H1 (cell line): ENCODE data around the gene TMEM151B. TPM values are rescaled to one million over a fixed set of nuclear protein-coding genes. Genes with fewer than 3 reads are reported as not detected.

Experiments used
- CTCF ChIA-PET: fragments of 300-600 bp; sonication (Branson Sonifier 250); formaldehyde crosslinking; loops from one replicate; lab custom pipeline; 2021; ENCODE audit not compliant: partially characterized antibody; lab: Charles Lee
- POLR2A ChIA-PET: fragments of 300-600 bp; sonication (Branson Sonifier 250); formaldehyde crosslinking; loops from one replicate; lab custom pipeline; 2021; ENCODE audit warnings: inconsistent platforms; ENCODE audit not compliant: partially characterized antibody; lab: Charles Lee
- DNase-seq, 2 experiments: peaks; one replicate each; pipeline versions ENCODE4 v3.0.0 to v3.0.0-alpha.2; 2010 to 2022; ENCODE audit warnings: low spot score in 2 of 2, low read depth in 1 of 2, mixed read lengths in 1 of 2
- FAIRE-seq: peaks from 2 replicates; lab custom pipeline; 2011; peaks lifted over from hg19 to GRCh38; lab: Jason Lieb, UNC
- H2AFZ ChIP-seq: 2 replicates; pipeline ENCODE4 v1.8.1; 2012; ENCODE audit warnings: low read length, inconsistent platforms
- H2AK5ac ChIP-seq: 2 replicates; pipeline ENCODE4 v1.6.1; 2013; ENCODE audit warnings: low read depth, low read length
- H2BK120ac ChIP-seq: replicated peaks from 2 replicates; pipeline ENCODE3; 2013; ENCODE audit warnings: low read depth, low read length, inconsistent platforms
- H2BK12ac ChIP-seq: 2 replicates; pipeline ENCODE4 v1.6.1; 2013; ENCODE audit warnings: low read depth, low read length
- H2BK15ac ChIP-seq: 2 replicates; pipeline ENCODE4 v1.6.1; 2013; ENCODE audit warnings: low read length
- H2BK20ac ChIP-seq: 2 replicates; pipeline ENCODE4 v1.6.1; 2013; ENCODE audit warnings: low read length
- H2BK5ac ChIP-seq: 2 replicates; pipeline ENCODE4 v1.6.1; 2013; ENCODE audit warnings: low read depth, low read length
- H3K14ac ChIP-seq: 2 replicates; pipeline ENCODE4 v1.6.1; 2013; ENCODE audit warnings: inconsistent platforms; ENCODE audit not compliant: insufficient read length
- H3K18ac ChIP-seq: 2 replicates; pipeline ENCODE4 v1.6.1; 2013; ENCODE audit warnings: low read length; ENCODE audit errors: extremely low read depth
- H3K23ac ChIP-seq: 2 replicates; pipeline ENCODE4 v1.6.1; 2013; ENCODE audit warnings: inconsistent platforms; ENCODE audit not compliant: insufficient read length
- H3K23me2 ChIP-seq: 2 replicates; pipeline ENCODE4 v1.6.1; 2013; ENCODE audit warnings: low read depth, low read length
- H3K27ac ChIP-seq: 2 replicates; pipeline ENCODE4 v1.6.1; 2011; ENCODE audit warnings: low read depth, low read length, inconsistent platforms
- H3K27me3 ChIP-seq, 4 experiments: replicated peaks in 1 of 4; 1 replicate in 1 of 4; 2 replicates in 3 of 4; pipeline versions ENCODE4 v1.6.1 to v1.8.1; 2011 to 2013; ENCODE audit warnings: low read length in 3 of 4, mild to moderate bottlenecking in 3 of 4, inconsistent platforms in 2 of 4, mixed read lengths in 2 of 4, moderate library complexity in 1 of 4; ENCODE audit not compliant: control insufficient read depth in 3 of 4, insufficient read depth in 3 of 4; ENCODE audit errors: extremely low read depth in 1 of 4
- H3K36me3 ChIP-seq, 4 experiments: 2 replicates each; pipeline versions ENCODE4 v1.6.1 to v1.8.1; 2011 to 2013; ENCODE audit warnings: mild to moderate bottlenecking in 4 of 4, low read length in 3 of 4, moderate library complexity in 2 of 4, control low read depth in 1 of 4, inconsistent platforms in 1 of 4; ENCODE audit not compliant: insufficient read depth in 4 of 4, control insufficient read depth in 2 of 4
- H3K4ac ChIP-seq: replicated peaks from 2 replicates; pipeline ENCODE3; 2013; ENCODE audit warnings: low read length, low read depth, mixed read lengths, inconsistent platforms; ENCODE audit not compliant: insufficient read length
- H3K4me1 ChIP-seq, 4 experiments: replicated peaks in 1 of 4; 1 replicate in 1 of 4; 2 replicates in 3 of 4; pipeline versions ENCODE4 v1.6.1 to v1.8.1; 2011 to 2013; ENCODE audit warnings: low read length in 3 of 4, inconsistent platforms in 2 of 4, mixed read lengths in 1 of 4; ENCODE audit not compliant: insufficient read depth in 4 of 4, control insufficient read depth in 3 of 4
- H3K4me2 ChIP-seq, 2 experiments: 2 replicates each; pipeline versions ENCODE4 v1.6.1 to v1.8.1; 2011 to 2013; ENCODE audit warnings: low read depth in 2 of 2, low read length in 2 of 2, control low read depth in 1 of 2, inconsistent platforms in 1 of 2, mild to moderate bottlenecking in 1 of 2; ENCODE audit not compliant: insufficient read depth in 1 of 2
- H3K4me3 ChIP-seq, 4 experiments: fragments of 200-600, 300-600 bp in 1 of 4; sonication (generic), shearing (Covaris generic), sonication (Bioruptor Twin) in 1 of 4; 2 replicates each; pipeline versions ENCODE4 v1.5.1 to v1.8.1; 2011 to 2016; ENCODE audit warnings: low read length in 4 of 4, low read depth in 3 of 4, control low read depth in 2 of 4, inconsistent platforms in 2 of 4, mild to moderate bottlenecking in 2 of 4, mixed read lengths in 1 of 4, moderate library complexity in 1 of 4; ENCODE audit not compliant: insufficient read depth in 2 of 4; ENCODE audit errors: extremely low read depth in 1 of 4
- H3K56ac ChIP-seq: replicated peaks from 2 replicates; pipeline ENCODE3; 2013; ENCODE audit warnings: low read depth, mild to moderate bottlenecking, mixed read lengths, low read length, inconsistent platforms; ENCODE audit not compliant: insufficient read length
- H3K79me1 ChIP-seq: 2 replicates; pipeline ENCODE4 v1.6.1; 2013; ENCODE audit warnings: low read depth, low read length, control low read depth
- H3K79me2 ChIP-seq, 2 experiments: 2 replicates each; pipeline versions ENCODE4 v1.6.1 to v1.8.1; 2012 to 2013; ENCODE audit warnings: low read length in 2 of 2, mild to moderate bottlenecking in 2 of 2, inconsistent platforms in 1 of 2; ENCODE audit not compliant: insufficient read depth in 2 of 2, control insufficient read depth in 1 of 2
- H3K9ac ChIP-seq, 4 experiments: replicated peaks in 1 of 4; 1 replicate in 1 of 4; 2 replicates in 3 of 4; pipeline versions ENCODE4 v1.6.1 to v1.8.1; 2011 to 2013; ENCODE audit warnings: low read depth in 3 of 4, low read length in 3 of 4, control low read depth in 2 of 4, mild to moderate bottlenecking in 2 of 4, moderate library complexity in 2 of 4, inconsistent platforms in 1 of 4; ENCODE audit errors: extremely low read depth in 1 of 4
- H3K9me3 ChIP-seq, 2 experiments: 2 replicates each; pipeline versions ENCODE4 v1.6.1 to v1.8.1; 2012 to 2013; ENCODE audit warnings: mild to moderate bottlenecking in 2 of 2, moderate library complexity in 2 of 2, control low read depth in 1 of 2, inconsistent platforms in 1 of 2, low read depth in 1 of 2, low read length in 1 of 2, mixed read lengths in 1 of 2; ENCODE audit not compliant: insufficient read depth in 2 of 2
- H4K20me1 ChIP-seq, 2 experiments: replicated peaks in 1 of 2; 2 replicates each; pipeline versions ENCODE3 to v1.8.1; 2011 to 2013; ENCODE audit warnings: inconsistent platforms in 2 of 2, low read length in 2 of 2, mild to moderate bottlenecking in 1 of 2; ENCODE audit not compliant: insufficient read depth in 2 of 2, control insufficient read depth in 1 of 2
- H4K5ac ChIP-seq: 2 replicates; pipeline ENCODE4 v1.6.1; 2013; ENCODE audit warnings: low read length, low read depth, mixed read lengths, inconsistent platforms; ENCODE audit not compliant: insufficient read length
- H4K8ac ChIP-seq: 2 replicates; pipeline ENCODE4 v1.8.0; 2013; ENCODE audit warnings: mild to moderate bottlenecking, moderate library complexity, low read length, inconsistent platforms; ENCODE audit not compliant: insufficient read depth; ENCODE audit errors: extremely low read depth
- H4K91ac ChIP-seq: replicated peaks from 2 replicates; pipeline ENCODE3; 2013; ENCODE audit warnings: low read length, mixed read lengths, inconsistent platforms; ENCODE audit not compliant: insufficient read length
- POLR2AphosphoS5 ChIP-seq: IDR thresholded peaks from 2 replicates; pipeline ENCODE4 v1.6.1; 2011; ENCODE audit warnings: low read depth, low read length
- ZNF274 ChIP-seq: IDR thresholded peaks from 2 replicates; pipeline ENCODE4 v1.7.0; 2012; ENCODE audit warnings: low read length, borderline replicate concordance; ENCODE audit errors: extremely low read depth
- WGBS, 2 experiments: shearing (Covaris generic) in 1 of 2; methylation state at CpG; one replicate each; pipeline versions ENCODE4 v1.1.6 to v1.1.7; 2013 to 2015; ENCODE audit warnings: low lambda C conversion rate in 2 of 2, mixed read lengths in 2 of 2, inconsistent platforms in 1 of 2, low coverage in 1 of 2, missing lambda C conversion rate in 1 of 2; ENCODE audit not compliant: insufficient replicate concordance in 2 of 2, insufficient coverage in 1 of 2, insufficient read length in 1 of 2; ENCODE audit errors: extremely low coverage in 1 of 2, missing lambda C conversion rate in 1 of 2; 5-methylcytosine and 5-hydroxymethylcytosine counted together
- polyA plus RNA-seq, 7 experiments: library from polyadenylated mRNA; depleted of rRNA in 3 of 7; stranded (reverse) in 5 of 7; unstranded in 2 of 7; fragments of >200 nt in 5 of 7; fragments of 200-250 nt in 2 of 7; gene quantifications; 1 replicate in 5 of 7; 2 replicates in 1 of 7; 4 replicates in 1 of 7; pipeline versions ENCODE4 v1.2.1 to v1.2.3, GENCODE V29; 2011 to 2013; ENCODE audit warnings: missing spikeins in 2 of 7, mixed read lengths in 2 of 7
- total RNA-seq: library from RNA; stranded (reverse); fragmentation: NEBNext Ultra II Directional; extraction: Animal tissue kit (Norgen Biotek cat#: 25700); gene quantifications from 2 replicates; pipeline ENCODE4 v1.2.1, GENCODE V29; 2021

The TMEM151B gene
- total and polyA plus RNA-seq, 2 of the 8 experiments (the other 6 are each of a cell fraction or from before 2014, with no cell fraction given), result 8.0 to 15.5 TPM

DNA sequence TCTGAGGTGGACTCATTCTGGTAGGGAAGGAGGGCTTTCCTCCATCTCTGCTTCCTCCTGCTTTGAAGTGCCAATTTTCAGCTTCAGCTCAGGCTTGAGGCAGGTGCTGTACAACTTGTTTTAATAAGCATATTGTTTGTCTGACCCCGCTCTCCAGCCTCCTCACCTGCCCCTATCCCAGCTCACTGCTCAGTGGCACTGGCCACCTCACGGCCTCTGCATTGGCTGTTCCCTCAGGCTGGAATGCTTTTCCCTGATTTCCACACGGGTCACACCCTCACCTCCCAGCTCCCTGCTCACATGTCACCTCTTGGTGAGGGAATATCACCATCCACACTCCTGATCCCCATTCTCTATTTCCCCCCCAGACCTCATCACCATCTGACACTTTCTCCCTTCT lies 28.6 kb downstream of the TMEM151B start:
- H3K4me3 ChIP-seq, result no peak overlapping the region

More for the DNA sequence above, 28.6 kb downstream of the TMEM151B start:
- ChIA-PET CTCF (interaction anchor here (0.8 to 9.3 kb wide), 11 partner anchors 10 to 164 kb away, joined by 3 to 108 read pairs (median 7); partner anchors contain the start of genes AARS2 and TMEM151B), POLR2A (interaction anchor here (1.3 to 10.4 kb wide), 14 partner anchors 8 to 71 kb away, joined by 3 to 102 read pairs (median 14); partner anchors contain the start of genes AARS2, HSP90AB1, SLC35B2 and TMEM151B)
- no peak overlapping the region for H4K91ac ChIP-seq
- no peak overlapping the region for H2BK20ac ChIP-seq
- H3K18ac ChIP-seq, result no peak overlapping the region
- TF ChIP-seq ZNF274 (no peak), POLR2AphosphoS5 (peak; percentile 13; the same call in 1 of the 2 replicates)
- no peak overlapping the region for H2AFZ ChIP-seq
- H4K20me1 ChIP-seq, result peaks cover 0 to 2% of the 10 kb centered on the region in 2 experiments
- H3K56ac ChIP-seq, result no peak overlapping the region
- no peak overlapping the region for H2BK5ac ChIP-seq
- H3K27me3 ChIP-seq, result peaks cover 0 to 19% (median 14%) of the 10 kb centered on the region in 4 experiments; a peak in 6 of 7 replicates
- no peak overlapping the region for H3K9ac ChIP-seq
- H3K4ac ChIP-seq, result no peak overlapping the region
- peaks cover 14% of the 10 kb centered on the region for H3K23me2 ChIP-seq
- DNase-seq (no peak), FAIRE-seq (peak; percentile 32)
- no peak overlapping the region for H4K5ac ChIP-seq
- no peaks in the 10 kb centered on the region for H3K79me2 ChIP-seq
- H3K14ac ChIP-seq, result no peak overlapping the region
- peaks cover 0 to 5% (median 4%) of the 10 kb centered on the region in 4 experiments; a peak in 4 of 7 replicates for H3K4me1 ChIP-seq
- H3K9me3 ChIP-seq, result no peaks in the 10 kb centered on the region
- H3K23ac ChIP-seq, result no peak overlapping the region
- H2BK120ac ChIP-seq, result no peak overlapping the region
- 82% methylated on average over 3 of the region's 3 CpGs; no CpG with 5 or more reads in 1 of the 2 experiments for WGBS, 2 experiments
- no peak overlapping the region for H3K4me2 ChIP-seq
- no peak overlapping the region for H4K8ac ChIP-seq
- no peak overlapping the region for H3K27ac ChIP-seq
- H2BK12ac ChIP-seq, result no peak overlapping the region
- no peaks in the 10 kb centered on the region for H3K79me1 ChIP-seq
- H3K36me3 ChIP-seq, result peaks cover 13 to 33% (median 20%) of the 10 kb centered on the region in 4 experiments; a peak in 7 of 8 replicates
- no peak overlapping the region for H2BK15ac ChIP-seq
- H2AK5ac ChIP-seq, result no peak overlapping the region
